ENCODE measurements around the gene TOX3.

The TOX3 gene

DNA sequence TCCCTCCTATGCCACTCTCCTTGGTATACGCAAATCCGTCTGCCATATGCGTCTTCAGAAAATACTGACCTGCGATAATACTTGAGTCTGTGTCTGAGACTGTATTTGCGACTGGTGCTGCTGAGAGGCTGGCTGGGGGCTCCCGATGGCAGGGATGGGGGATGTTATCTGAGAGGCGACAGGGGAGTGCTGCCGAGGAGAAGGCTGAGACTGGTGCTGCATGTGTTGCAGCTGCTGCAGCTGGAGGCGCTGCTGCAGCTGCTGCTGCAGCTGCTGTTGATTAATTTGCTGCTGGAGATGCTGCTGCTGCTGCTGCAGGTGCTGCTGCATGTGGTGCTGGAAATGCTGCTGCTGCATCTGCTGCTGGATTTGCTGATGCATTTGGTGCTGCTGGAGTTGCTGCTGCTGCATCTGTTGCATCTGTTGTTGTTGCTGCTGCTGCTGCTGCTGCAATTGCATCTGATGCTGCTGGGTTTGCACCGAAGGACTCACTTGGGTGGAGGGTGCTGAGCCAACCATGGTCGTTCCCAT, 107.7 kb downstream of the TOX3 start:
- no peaks in the 10 kb centered on the region for H3K9me3 ChIP-seq (ENCODE audit: control insufficient read depth, low read length)
- H3K27ac ChIP-seq (ENCODE audit: insufficient read depth, low read depth, low read length, poor library complexity, severe bottlenecking), result no peak overlapping the region
- H3K36me3 ChIP-seq (ENCODE audit: control insufficient read depth, insufficient read depth, low read length), result peaks cover 37% of the 10 kb centered on the region
- peaks cover 6% of the 10 kb centered on the region for H3K4me1 ChIP-seq (ENCODE audit: control insufficient read depth, insufficient read depth, low read length)
- H3K27me3 ChIP-seq (ENCODE audit: control insufficient read depth, insufficient read depth, low read length, poor library complexity, severe bottlenecking), result no peaks in the 10 kb centered on the region
- H3K4me3 ChIP-seq (ENCODE audit: insufficient read depth, low read depth, low read length), result no peak overlapping the region
- WGBS, 2 experiments, result 95 to 96% methylated on average over 11 of the region's 11 CpGs

DNA sequence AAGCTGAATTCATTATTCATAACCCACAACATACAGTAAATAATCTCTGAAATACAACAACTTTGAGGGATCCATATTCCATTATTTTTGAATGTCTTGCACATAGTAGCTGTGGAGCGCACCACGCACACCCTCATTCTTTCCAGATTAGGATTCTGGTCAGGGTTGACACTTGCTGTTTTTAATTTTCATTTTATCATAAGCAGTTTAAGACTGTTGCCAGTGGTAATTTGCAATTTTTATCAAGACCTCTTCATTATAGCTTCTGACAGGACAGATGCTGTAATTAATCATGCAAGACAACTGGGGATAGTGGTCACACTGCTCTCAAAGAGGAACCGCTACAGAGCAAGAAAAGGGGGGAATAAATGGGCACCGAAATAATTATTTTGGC, 109.7 kb downstream of the TOX3 start:
- Histone ChIP-seq H3K9me3 (ENCODE audit: control insufficient read depth, low read length) (no peaks in the 10 kb centered on the region), H3K27ac (ENCODE audit: insufficient read depth, low read depth, low read length, poor library complexity, severe bottlenecking) (no peak overlapping the region), H3K36me3 (ENCODE audit: control insufficient read depth, insufficient read depth, low read length) (peaks cover 24% of the 10 kb centered on the region), H3K27me3 (ENCODE audit: control insufficient read depth, insufficient read depth, low read length, poor library complexity, severe bottlenecking) (no peaks in the 10 kb centered on the region), H3K4me3 (ENCODE audit: insufficient read depth, low read depth, low read length) (no peak overlapping the region), H3K4me1 (ENCODE audit: control insufficient read depth, insufficient read depth, low read length) (peaks cover 6% of the 10 kb centered on the region)
- 96 to 98% methylated on average over 4 of the region's 4 CpGs for WGBS, 2 experiments

DNA sequence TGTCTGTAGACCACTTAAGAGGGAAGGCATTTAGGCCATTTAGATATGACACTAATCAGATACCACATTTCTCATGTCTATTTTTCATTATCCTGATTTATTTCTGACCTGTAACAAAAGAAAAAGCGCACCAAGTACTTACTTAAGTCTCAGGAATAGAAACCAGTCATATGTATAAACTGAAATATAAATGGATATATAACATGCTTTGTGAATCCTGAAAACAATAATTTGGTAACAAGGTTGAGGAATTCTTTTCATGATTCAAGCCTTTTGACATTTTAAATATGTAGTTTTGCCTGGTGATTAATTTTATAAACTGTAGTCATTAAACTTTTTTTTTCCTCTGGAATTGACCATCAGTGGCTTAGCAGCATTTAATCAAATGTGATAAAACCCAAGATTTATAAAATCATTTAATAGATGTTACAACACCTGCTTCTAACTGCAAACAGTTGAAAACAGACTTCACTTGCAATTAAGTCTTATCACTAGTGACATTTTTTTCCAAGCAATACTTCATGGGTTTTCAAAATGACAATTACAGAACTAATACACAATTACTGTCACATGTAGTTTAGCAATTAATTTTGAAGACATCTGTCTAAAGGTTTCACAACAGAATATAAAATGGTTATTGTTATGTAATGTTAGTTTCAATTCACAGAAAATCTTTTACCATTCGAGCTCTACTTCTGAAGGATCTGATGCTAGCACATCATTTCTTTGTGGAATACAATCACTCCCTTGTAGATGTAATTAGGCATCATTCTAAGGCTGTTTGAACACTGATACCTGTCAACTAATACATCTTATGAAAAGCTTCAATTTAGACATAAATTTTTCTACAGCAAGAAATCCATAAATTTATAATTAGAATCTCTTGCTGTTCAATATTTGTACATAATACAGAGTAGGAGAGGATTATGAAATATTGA, 110.3 kb downstream of the TOX3 start:
- peaks cover 6% of the 10 kb centered on the region for H3K4me1 ChIP-seq (ENCODE audit: control insufficient read depth, insufficient read depth, low read length)
- no peak overlapping the region for H3K4me3 ChIP-seq (ENCODE audit: insufficient read depth, low read depth, low read length)
- H3K36me3 ChIP-seq (ENCODE audit: control insufficient read depth, insufficient read depth, low read length), result peaks cover 17% of the 10 kb centered on the region
- no peaks in the 10 kb centered on the region for H3K27me3 ChIP-seq (ENCODE audit: control insufficient read depth, insufficient read depth, low read length, poor library complexity, severe bottlenecking)
- no peaks in the 10 kb centered on the region for H3K9me3 ChIP-seq (ENCODE audit: control insufficient read depth, low read length)
- 88 to 90% methylated on average over 1 of the region's 2 CpGs for WGBS, 2 experiments
- H3K27ac ChIP-seq (ENCODE audit: insufficient read depth, low read depth, low read length, poor library complexity, severe bottlenecking), result no peak overlapping the region

DNA sequence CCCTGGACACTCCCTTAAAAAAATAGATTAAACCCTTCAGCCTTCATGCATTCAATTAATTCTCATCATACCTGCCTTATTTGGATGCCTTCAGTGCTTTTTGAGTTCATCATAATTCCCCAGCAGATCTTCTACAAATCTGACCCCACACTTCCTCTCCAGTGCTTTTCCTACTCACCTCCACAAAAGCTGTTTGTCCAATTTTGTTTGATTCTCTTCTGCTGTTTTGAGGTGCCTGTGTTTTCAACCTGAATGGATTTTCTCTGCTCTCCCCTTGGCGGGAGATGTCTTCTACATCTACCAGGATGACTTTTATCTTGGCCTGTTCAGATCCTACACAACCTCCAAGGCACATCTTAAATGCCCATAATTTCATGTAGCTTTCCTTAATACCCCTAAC, 112.7 kb downstream of the TOX3 start:
- 83 to 90% methylated on average over 1 of the region's 1 CpG for WGBS, 2 experiments
- Histone ChIP-seq H3K9me3 (ENCODE audit: control insufficient read depth, low read length) (no peaks in the 10 kb centered on the region), H3K4me1 (ENCODE audit: control insufficient read depth, insufficient read depth, low read length) (peaks cover 6% of the 10 kb centered on the region), H3K4me3 (ENCODE audit: insufficient read depth, low read depth, low read length) (no peak overlapping the region), H3K36me3 (ENCODE audit: control insufficient read depth, insufficient read depth, low read length) (peaks cover 3% of the 10 kb centered on the region), H3K27me3 (ENCODE audit: control insufficient read depth, insufficient read depth, low read length, poor library complexity, severe bottlenecking) (no peaks in the 10 kb centered on the region), H3K27ac (ENCODE audit: insufficient read depth, low read depth, low read length, poor library complexity, severe bottlenecking) (no peak overlapping the region)

DNA sequence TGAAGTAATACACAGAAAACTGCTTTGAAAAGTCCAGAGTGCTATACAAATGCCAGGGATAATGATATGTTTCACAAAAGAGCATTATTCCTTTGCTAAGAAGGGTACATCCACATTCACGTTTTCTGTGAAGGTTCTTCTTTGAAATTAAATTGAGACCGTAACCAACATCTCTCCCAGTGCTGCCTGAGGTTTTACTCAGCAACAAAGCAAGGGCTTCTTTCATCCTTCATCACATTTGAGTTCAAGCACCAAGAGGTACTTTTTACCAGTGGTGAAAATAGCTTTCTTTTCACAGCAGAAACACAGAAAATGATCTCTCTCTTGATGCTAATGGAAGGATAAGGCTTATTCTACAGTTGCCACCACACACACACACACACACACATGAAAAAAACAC, 113.3 kb downstream of the TOX3 start:
- no peaks in the 10 kb centered on the region for H3K36me3 ChIP-seq (ENCODE audit: control insufficient read depth, insufficient read depth, low read length)
- no peak overlapping the region for H3K4me3 ChIP-seq (ENCODE audit: insufficient read depth, low read depth, low read length)
- no peak overlapping the region for H3K27ac ChIP-seq (ENCODE audit: insufficient read depth, low read depth, low read length, poor library complexity, severe bottlenecking)
- H3K4me1 ChIP-seq (ENCODE audit: control insufficient read depth, insufficient read depth, low read length), result peaks cover 6% of the 10 kb centered on the region
- H3K9me3 ChIP-seq (ENCODE audit: control insufficient read depth, low read length), result no peaks in the 10 kb centered on the region
- WGBS, 2 experiments, result 85 to 91% methylated on average over 2 of the region's 2 CpGs
- no peaks in the 10 kb centered on the region for H3K27me3 ChIP-seq (ENCODE audit: control insufficient read depth, insufficient read depth, low read length, poor library complexity, severe bottlenecking)

DNA sequence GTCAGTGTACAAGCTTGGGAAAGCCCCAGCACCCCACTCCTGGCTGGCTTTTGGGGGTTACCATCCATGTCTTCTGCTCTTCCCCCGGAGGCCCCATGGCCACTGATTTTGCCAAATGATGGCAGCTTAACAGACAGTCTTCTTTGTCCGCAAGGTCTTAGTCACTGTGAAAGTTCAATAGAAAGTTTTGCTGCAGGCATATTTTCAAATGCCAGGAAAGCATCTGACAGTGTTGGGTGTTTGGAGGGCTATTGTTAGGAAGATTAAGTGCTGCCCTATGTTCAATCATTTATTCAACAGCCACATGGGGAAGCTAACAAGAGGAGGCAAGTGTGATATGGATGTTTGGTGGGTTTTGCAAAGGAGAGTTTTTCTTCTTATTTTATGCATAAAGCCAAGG, 122.4 kb downstream of the TOX3 start:
- H3K36me3 ChIP-seq (ENCODE audit: control insufficient read depth, insufficient read depth, low read length), result no peaks in the 10 kb centered on the region
- no peak overlapping the region for H3K27ac ChIP-seq (ENCODE audit: insufficient read depth, low read depth, low read length, poor library complexity, severe bottlenecking)
- no peaks in the 10 kb centered on the region for H3K4me1 ChIP-seq (ENCODE audit: control insufficient read depth, insufficient read depth, low read length)
- no peaks in the 10 kb centered on the region for H3K9me3 ChIP-seq (ENCODE audit: control insufficient read depth, low read length)
- no peak overlapping the region for H3K4me3 ChIP-seq (ENCODE audit: insufficient read depth, low read depth, low read length)
- WGBS, 2 experiments, result 96 to 97% methylated on average over 2 of the region's 2 CpGs
- H3K27me3 ChIP-seq (ENCODE audit: control insufficient read depth, insufficient read depth, low read length, poor library complexity, severe bottlenecking), result no peaks in the 10 kb centered on the region

DNA sequence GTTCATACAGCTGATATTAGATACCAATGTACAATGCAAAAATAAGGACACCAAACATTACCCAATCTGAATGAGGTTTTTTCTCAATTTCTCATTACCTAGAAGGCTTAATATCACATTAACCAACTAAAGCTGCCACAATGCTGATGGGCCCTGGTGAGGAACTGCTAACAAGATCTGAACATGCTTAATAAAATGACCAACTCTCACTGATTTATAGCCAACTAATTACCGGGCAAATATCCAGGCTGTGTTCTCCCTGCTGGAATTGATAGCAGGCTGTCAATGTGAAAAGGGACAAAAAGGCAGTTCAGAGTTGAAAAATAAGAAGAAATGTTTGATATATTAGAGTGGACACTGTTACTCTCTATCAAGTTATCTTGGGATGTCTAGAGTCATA, 124.6 kb downstream of the TOX3 start:
- H3K4me3 ChIP-seq (ENCODE audit: insufficient read depth, low read depth, low read length), result no peak overlapping the region
- H3K9me3 ChIP-seq (ENCODE audit: control insufficient read depth, low read length), result no peaks in the 10 kb centered on the region
- H3K4me1 ChIP-seq (ENCODE audit: control insufficient read depth, insufficient read depth, low read length), result no peaks in the 10 kb centered on the region
- 90 to 93% methylated on average over 1 of the region's 1 CpG for WGBS, 2 experiments
- H3K27me3 ChIP-seq (ENCODE audit: control insufficient read depth, insufficient read depth, low read length, poor library complexity, severe bottlenecking), result no peaks in the 10 kb centered on the region
- no peak overlapping the region for H3K27ac ChIP-seq (ENCODE audit: insufficient read depth, low read depth, low read length, poor library complexity, severe bottlenecking)
- H3K36me3 ChIP-seq (ENCODE audit: control insufficient read depth, insufficient read depth, low read length), result no peaks in the 10 kb centered on the region

DNA sequence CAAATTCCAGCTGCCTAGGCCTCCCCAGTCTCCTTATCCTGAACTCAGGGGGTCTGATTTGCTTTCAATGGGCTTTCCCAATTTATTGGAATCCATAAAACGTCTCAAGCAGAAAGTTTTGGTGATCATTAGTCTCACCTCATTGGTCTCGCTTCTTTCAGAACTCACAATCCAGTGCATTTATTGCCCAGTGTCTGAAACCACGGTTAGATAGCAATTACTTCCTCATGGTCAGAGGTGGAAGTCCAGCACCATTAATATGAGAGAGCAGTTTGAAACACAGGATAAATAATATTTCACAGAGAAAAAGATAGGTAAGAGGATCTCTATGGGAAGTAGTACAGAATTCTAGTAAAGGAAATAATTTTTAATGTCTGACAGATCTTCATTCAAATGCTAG, 128.7 kb downstream of the TOX3 start:
- WGBS, 2 experiments, result 90 to 95% methylated on average over 3 of the region's 3 CpGs
- Histone ChIP-seq H3K4me3 (ENCODE audit: insufficient read depth, low read depth, low read length) (no peak overlapping the region), H3K36me3 (ENCODE audit: control insufficient read depth, insufficient read depth, low read length) (no peaks in the 10 kb centered on the region), H3K9me3 (ENCODE audit: control insufficient read depth, low read length) (no peaks in the 10 kb centered on the region), H3K4me1 (ENCODE audit: control insufficient read depth, insufficient read depth, low read length) (no peaks in the 10 kb centered on the region), H3K27ac (ENCODE audit: insufficient read depth, low read depth, low read length, poor library complexity, severe bottlenecking) (no peak overlapping the region), H3K27me3 (ENCODE audit: control insufficient read depth, insufficient read depth, low read length, poor library complexity, severe bottlenecking) (no peaks in the 10 kb centered on the region)

DNA sequence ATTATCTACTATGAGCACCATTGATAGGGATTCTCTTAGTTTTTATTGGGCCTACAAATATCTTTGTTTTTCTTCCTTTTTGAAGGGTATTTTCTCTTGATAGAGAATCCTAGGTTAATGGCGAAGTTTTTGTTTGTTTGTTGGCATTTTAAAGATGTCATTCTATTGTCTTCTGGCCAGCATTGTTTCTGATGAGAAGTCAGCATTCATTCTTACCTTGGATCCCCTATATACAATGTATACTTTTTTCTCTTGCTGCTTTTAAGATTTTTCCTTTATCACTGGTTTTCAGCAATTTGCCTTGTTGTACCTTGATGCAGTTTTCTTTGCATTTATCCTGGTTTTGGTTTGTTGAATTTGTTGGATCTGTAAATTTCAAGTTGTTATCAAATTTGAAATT, 130.1 kb downstream of the TOX3 start:
- no peak overlapping the region for H3K27ac ChIP-seq (ENCODE audit: insufficient read depth, low read depth, low read length, poor library complexity, severe bottlenecking)
- H3K27me3 ChIP-seq (ENCODE audit: control insufficient read depth, insufficient read depth, low read length, poor library complexity, severe bottlenecking), result no peaks in the 10 kb centered on the region
- H3K4me3 ChIP-seq (ENCODE audit: insufficient read depth, low read depth, low read length), result no peak overlapping the region
- H3K36me3 ChIP-seq (ENCODE audit: control insufficient read depth, insufficient read depth, low read length), result no peaks in the 10 kb centered on the region
- no peaks in the 10 kb centered on the region for H3K4me1 ChIP-seq (ENCODE audit: control insufficient read depth, insufficient read depth, low read length)
- no CpG with 5 or more reads among the region's 1 CpG for WGBS, 2 experiments
- H3K9me3 ChIP-seq (ENCODE audit: control insufficient read depth, low read length), result no peaks in the 10 kb centered on the region

DNA sequence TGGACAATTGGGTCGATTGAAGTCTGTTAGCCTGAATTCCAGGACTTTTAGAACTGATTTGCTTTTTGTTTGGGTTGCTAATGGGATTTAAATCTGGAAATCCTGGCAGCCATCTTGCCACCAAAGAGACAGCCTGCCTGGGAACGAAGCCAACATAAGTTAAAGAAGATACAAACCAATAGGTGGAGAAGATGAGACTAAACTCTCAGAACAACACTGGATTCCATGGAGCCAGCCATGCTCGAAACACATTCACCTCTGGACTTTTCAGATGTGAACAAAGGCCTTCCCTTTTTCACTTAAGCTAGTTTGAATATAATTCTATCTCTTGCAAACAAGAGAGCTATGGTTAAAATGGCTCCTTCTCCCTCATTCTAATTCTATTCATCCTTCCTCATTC, 135.9 kb downstream of the TOX3 start:
- H3K36me3 ChIP-seq (ENCODE audit: control insufficient read depth, insufficient read depth, low read length), result no peaks in the 10 kb centered on the region
- no peaks in the 10 kb centered on the region for H3K27me3 ChIP-seq (ENCODE audit: control insufficient read depth, insufficient read depth, low read length, poor library complexity, severe bottlenecking)
- H3K9me3 ChIP-seq (ENCODE audit: control insufficient read depth, low read length), result no peaks in the 10 kb centered on the region
- H3K4me1 ChIP-seq (ENCODE audit: control insufficient read depth, insufficient read depth, low read length), result no peaks in the 10 kb centered on the region
- WGBS, 2 experiments, result 91 to 94% methylated on average over 3 of the region's 3 CpGs
- H3K4me3 ChIP-seq (ENCODE audit: insufficient read depth, low read depth, low read length), result no peak overlapping the region
- H3K27ac ChIP-seq (ENCODE audit: insufficient read depth, low read depth, low read length, poor library complexity, severe bottlenecking), result no peak overlapping the region
